Central memory CD8-positive, alpha-beta T cell (primary cell): ENCODE results near the gene OR6B3.

Experiments used
- ATAC-seq: fragments of 150-1000 bp; cut with Tn5 transposase; replicated peaks from 2 replicates; pipeline ENCODE4 v1.10.0; 2022; ENCODE audit warnings: mild to moderate bottlenecking, moderate FRiP score, moderate number of reproducible peaks; ENCODE audit not compliant: poor library complexity, severe bottlenecking; ENCODE audit errors: extremely low read depth
- DNase-seq, 2 donors: peaks; one replicate each; pipeline ENCODE4 v3.0.0; 2021; ENCODE audit warnings: low spot score in 2 of 2
- H3K27ac Mint-ChIP-seq: one replicate; pipeline ENCODE4 v1.8.0; 2022; ENCODE audit warnings: low read depth, mild to moderate bottlenecking, moderate library complexity, mixed read lengths
- H3K27me3 Mint-ChIP-seq: one replicate; pipeline ENCODE4 v1.8.0; 2022; ENCODE audit warnings: mixed read lengths
- H3K36me3 Mint-ChIP-seq: one replicate; pipeline ENCODE4 v1.8.0; 2022; ENCODE audit warnings: mild to moderate bottlenecking, moderate library complexity, mixed read lengths; ENCODE audit not compliant: insufficient read depth
- H3K4me1 Mint-ChIP-seq: one replicate; pipeline ENCODE4 v1.8.0; 2022; ENCODE audit warnings: mixed read lengths
- H3K4me3 Mint-ChIP-seq: one replicate; pipeline ENCODE4 v1.8.0; 2022; ENCODE audit warnings: mild to moderate bottlenecking, moderate library complexity, mixed read lengths
- H3K9me3 Mint-ChIP-seq: one replicate; pipeline ENCODE4 v1.8.0; 2022; ENCODE audit warnings: mixed read lengths

The OR6B3 gene

DNA sequence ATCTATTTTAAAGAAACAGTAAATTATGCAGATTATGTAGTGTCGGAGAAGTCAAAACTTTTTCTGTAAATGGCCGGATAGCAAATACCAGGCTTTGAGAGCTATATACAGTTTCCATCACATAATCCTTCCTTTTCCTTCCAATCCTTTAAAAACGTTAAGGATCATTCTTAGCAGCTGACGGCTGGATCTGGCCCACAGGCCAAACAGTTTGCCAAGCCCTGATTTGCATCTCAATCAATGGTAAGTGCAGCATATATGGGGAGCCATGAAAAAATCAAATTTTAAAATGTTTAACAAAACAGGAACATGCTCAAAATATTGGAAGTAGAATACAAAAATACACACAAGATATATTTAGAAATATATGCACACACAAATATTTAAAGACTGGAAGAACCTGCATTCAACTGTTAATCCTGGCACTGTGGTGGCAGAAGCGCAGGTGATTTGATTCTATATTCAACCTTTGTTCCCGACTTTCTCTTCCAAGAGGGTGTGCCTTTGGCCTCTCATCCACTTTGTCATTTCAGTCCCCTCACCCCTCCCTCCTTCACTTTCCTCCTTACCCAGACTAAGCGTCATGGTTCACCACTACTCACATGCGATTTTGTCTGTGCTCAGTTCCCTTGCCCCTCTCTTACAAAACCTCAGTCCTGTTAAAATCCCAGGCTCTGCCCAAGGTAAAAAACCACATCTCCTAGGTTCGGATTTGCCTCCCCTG is 55.5 kb downstream of the OR6B3 start:
- DNase-seq, result no peak
- H3K4me3 Mint-ChIP-seq, result no peak overlapping the region
- H3K27ac Mint-ChIP-seq, result peak overlapping the region; percentile 20
- H3K36me3 Mint-ChIP-seq, result peaks cover 34% of the 10 kb centered on the region
- H3K9me3 Mint-ChIP-seq, result no peaks in the 10 kb centered on the region
- ATAC-seq, result no peak
- H3K27me3 Mint-ChIP-seq, result no peaks in the 10 kb centered on the region
- peaks cover 18% of the 10 kb centered on the region for H3K4me1 Mint-ChIP-seq
